ENCODE data around the gene RPGR.

Gene RPGR, protein sequence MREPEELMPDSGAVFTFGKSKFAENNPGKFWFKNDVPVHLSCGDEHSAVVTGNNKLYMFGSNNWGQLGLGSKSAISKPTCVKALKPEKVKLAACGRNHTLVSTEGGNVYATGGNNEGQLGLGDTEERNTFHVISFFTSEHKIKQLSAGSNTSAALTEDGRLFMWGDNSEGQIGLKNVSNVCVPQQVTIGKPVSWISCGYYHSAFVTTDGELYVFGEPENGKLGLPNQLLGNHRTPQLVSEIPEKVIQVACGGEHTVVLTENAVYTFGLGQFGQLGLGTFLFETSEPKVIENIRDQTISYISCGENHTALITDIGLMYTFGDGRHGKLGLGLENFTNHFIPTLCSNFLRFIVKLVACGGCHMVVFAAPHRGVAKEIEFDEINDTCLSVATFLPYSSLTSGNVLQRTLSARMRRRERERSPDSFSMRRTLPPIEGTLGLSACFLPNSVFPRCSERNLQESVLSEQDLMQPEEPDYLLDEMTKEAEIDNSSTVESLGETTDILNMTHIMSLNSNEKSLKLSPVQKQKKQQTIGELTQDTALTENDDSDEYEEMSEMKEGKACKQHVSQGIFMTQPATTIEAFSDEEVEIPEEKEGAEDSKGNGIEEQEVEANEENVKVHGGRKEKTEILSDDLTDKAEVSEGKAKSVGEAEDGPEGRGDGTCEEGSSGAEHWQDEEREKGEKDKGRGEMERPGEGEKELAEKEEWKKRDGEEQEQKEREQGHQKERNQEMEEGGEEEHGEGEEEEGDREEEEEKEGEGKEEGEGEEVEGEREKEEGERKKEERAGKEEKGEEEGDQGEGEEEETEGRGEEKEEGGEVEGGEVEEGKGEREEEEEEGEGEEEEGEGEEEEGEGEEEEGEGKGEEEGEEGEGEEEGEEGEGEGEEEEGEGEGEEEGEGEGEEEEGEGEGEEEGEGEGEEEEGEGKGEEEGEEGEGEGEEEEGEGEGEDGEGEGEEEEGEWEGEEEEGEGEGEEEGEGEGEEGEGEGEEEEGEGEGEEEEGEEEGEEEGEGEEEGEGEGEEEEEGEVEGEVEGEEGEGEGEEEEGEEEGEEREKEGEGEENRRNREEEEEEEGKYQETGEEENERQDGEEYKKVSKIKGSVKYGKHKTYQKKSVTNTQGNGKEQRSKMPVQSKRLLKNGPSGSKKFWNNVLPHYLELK

DNA sequence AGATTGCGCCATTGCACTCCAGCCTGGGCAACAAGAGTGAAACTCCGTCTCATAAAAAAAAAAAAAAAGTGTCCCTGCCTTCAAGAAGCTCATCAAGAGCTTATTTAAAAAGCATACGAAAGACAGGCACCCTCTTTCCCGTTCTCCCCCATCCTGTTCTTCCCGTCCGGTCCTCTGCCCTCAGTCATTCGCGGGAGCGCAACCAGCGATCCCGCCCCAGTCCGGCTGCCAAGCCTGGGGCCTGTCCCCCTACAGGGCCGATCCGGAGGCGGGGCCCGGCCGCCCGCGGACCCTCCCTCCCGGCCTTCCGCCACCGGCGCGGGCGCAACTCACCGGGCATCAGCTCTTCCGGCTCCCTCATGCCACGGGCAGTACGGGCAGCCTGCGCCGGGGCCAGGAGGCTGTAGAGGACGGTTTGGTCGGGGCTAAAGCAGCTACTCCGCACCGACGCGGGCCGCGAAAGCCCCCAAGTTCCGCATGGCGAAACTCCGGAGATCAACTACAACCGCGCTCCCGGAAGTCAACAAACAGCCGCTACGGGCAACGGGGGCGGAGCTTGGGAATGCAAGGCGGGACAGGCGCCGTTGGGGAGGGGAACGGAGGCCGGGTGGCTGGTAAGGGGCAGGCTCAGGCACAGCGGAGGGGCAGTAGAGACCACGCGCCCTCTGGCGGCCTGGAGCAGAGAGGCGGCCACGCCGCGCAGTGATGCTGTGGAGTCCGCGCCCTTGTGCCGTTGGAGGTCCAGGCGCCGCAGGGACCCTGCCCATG is at the start of gene RPGR:
TSS of gene RPGR (minus strand) at position 503 of the 768 bp plus-strand sequence. CDS start at position 361, 142 bp downstream.
- peak within 1 kb of the TSS; percentile 93 for H3K4me3 Mint-ChIP-seq
- no peaks in the 10 kb centered on the region for H3K27me3 Mint-ChIP-seq (ENCODE audit: low read depth)
- peaks cover 14% of the 10 kb centered on the region for H3K4me1 Mint-ChIP-seq (ENCODE audit: low read depth)
- H3K9me3 Mint-ChIP-seq, result no peaks in the 10 kb centered on the region
- H3K27ac Mint-ChIP-seq, result peak within 1 kb of the TSS; percentile 93
- H3K36me3 Mint-ChIP-seq (ENCODE audit: low read depth), result no peaks in the 10 kb centered on the region

DNA sequence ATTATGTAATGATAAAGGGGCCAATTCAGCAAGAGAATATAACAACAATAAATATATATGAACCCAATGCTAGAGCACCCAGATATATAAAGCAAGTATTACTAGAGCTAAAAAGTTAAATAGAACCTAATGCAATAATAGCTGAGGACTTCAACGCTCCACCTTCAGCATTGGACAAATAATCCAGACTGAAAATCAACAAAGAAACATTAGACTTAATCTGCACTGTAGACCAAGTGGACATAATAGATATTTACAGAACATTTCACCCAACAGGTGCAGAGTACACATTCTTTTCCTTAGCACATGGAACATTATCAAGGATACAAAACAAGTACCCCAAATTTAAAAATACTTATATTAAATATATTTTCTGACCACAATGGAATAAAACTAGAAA is 49.4 kb upstream of the RPGR start:
- Mint-ChIP-seq H3K27me3 (ENCODE audit: low read depth) (no peaks in the 10 kb centered on the region), H3K27ac (no peak overlapping the region)

DNA sequence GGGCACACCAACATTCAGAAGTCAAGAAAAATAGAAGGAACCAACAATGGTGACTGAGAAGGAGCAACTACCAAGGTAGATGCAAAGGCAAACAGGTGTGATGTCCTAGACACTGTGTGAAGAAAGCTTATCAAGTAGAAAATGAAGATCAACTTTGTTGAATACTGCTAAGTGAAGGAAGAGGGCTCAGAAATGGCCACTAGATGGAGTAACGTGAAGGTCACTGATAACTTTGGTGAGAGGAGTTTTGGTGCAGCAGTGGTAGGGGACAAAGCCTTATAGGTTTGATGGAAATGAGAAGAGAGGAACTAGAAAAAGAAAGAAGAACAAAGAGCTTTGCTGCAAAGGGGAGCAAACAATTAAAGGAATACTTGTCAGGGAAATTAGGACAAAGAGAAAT is 48.6 kb upstream of the RPGR start:
- Mint-ChIP-seq H3K4me3 (no peak overlapping the region), H3K27ac (no peak overlapping the region), H3K9me3 (no peaks in the 10 kb centered on the region), H3K36me3 (ENCODE audit: low read depth) (no peaks in the 10 kb centered on the region), H3K4me1 (ENCODE audit: low read depth) (no peaks in the 10 kb centered on the region), H3K27me3 (ENCODE audit: low read depth) (no peaks in the 10 kb centered on the region)

More for the DNA sequence above, 49.4 kb upstream of the RPGR start:
- Mint-ChIP-seq H3K4me1 (ENCODE audit: low read depth) (no peaks in the 10 kb centered on the region), H3K36me3 (ENCODE audit: low read depth) (no peaks in the 10 kb centered on the region), H3K4me3 (no peak overlapping the region), H3K9me3 (no peaks in the 10 kb centered on the region)

DNA sequence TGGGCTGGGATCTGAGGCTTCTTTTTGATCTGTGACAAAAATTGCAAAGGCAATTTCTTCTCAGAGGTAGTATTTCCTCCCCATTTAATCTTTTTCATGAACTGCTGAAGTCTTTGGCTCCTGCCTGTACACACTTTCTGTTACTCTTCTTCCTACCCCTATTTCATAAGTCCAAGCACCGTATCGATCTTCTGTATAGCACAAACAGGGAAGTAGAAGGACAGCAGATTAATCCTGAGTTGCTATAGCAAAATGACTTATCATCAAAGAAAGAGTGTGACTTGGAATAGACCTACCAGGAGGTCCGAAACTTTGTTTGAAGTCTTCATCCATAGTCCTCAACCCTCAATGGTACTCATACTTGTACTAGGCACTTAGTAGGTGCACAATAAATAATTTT is 47.1 kb upstream of the RPGR start:
- Mint-ChIP-seq H3K27ac (no peak overlapping the region), H3K4me3 (no peak overlapping the region), H3K9me3 (no peaks in the 10 kb centered on the region), H3K36me3 (ENCODE audit: low read depth) (no peaks in the 10 kb centered on the region), H3K27me3 (ENCODE audit: low read depth) (no peaks in the 10 kb centered on the region), H3K4me1 (ENCODE audit: low read depth) (no peaks in the 10 kb centered on the region)

DNA sequence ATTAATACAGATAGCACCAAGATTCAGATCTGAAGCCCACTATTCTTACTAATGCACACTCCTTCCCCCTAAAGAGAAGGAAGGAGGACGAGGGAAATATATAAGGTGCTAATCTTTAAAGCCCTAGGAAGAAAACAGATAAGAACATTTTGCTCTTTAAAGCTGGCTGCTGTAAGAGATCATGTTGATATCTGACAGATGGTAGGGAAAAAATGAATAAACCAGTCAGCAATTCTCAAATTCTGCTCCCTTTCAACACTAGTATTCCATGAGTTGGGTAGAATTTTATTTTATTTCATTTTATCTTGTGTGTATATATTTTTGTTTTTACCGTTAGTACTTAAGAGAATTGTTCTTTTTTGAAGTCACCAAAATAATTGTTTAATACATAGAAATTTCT is 44.3 kb upstream of the RPGR start:
- Mint-ChIP-seq H3K36me3 (ENCODE audit: low read depth) (no peaks in the 10 kb centered on the region), H3K27me3 (ENCODE audit: low read depth) (no peaks in the 10 kb centered on the region), H3K9me3 (no peaks in the 10 kb centered on the region), H3K4me1 (ENCODE audit: low read depth) (no peaks in the 10 kb centered on the region), H3K27ac (no peak overlapping the region), H3K4me3 (no peak overlapping the region)

DNA sequence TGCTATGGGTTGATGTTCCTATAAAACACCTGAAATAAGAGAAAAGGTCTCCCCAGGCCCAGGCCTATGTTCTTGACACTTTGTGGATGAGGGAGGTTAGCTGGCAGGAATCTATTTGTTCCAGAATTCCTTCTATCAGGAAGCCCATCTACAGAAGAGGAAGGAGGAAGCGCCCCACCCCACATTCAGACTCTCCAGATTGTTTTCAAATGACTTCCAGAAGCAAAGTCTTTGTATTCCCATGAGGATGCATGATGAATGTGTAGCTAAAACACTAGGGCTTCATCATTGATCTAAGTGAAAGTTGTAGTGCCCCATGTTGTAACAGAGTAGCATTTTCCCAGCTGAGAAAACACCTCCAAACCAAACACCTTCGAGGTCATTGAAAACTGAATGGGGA is 41.5 kb upstream of the RPGR start:
- H3K27me3 Mint-ChIP-seq (ENCODE audit: low read depth), result peaks cover 7% of the 10 kb centered on the region
- no peak overlapping the region for H3K27ac Mint-ChIP-seq
- H3K9me3 Mint-ChIP-seq, result no peaks in the 10 kb centered on the region
- no peaks in the 10 kb centered on the region for H3K4me1 Mint-ChIP-seq (ENCODE audit: low read depth)
- H3K36me3 Mint-ChIP-seq (ENCODE audit: low read depth), result no peaks in the 10 kb centered on the region
- H3K4me3 Mint-ChIP-seq, result no peak overlapping the region

DNA sequence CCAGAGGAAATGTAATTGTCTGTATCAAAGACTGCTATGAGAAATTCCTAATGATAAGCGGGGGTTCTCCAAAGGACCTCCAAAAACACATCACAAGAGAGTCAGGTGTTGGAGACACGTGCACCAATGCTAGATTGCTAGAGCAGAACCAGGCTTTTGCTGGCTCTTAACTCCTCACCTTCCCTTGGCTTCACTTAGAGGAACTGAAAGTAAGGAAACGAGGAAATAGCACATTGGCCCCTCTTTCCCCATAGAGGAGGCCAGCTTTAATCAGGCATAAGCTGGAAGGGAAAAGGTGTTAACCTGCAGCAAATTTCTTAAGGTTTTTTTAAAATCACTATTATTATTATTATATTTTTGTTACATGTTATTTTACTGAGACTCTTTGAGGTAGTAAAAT is 38.6 kb upstream of the RPGR start:
- H3K27me3 Mint-ChIP-seq (ENCODE audit: low read depth), result peaks cover 7% of the 10 kb centered on the region
- no peak overlapping the region for H3K4me3 Mint-ChIP-seq
- no peaks in the 10 kb centered on the region for H3K9me3 Mint-ChIP-seq
- no peaks in the 10 kb centered on the region for H3K4me1 Mint-ChIP-seq (ENCODE audit: low read depth)
- no peak overlapping the region for H3K27ac Mint-ChIP-seq
- H3K36me3 Mint-ChIP-seq (ENCODE audit: low read depth), result no peaks in the 10 kb centered on the region

DNA sequence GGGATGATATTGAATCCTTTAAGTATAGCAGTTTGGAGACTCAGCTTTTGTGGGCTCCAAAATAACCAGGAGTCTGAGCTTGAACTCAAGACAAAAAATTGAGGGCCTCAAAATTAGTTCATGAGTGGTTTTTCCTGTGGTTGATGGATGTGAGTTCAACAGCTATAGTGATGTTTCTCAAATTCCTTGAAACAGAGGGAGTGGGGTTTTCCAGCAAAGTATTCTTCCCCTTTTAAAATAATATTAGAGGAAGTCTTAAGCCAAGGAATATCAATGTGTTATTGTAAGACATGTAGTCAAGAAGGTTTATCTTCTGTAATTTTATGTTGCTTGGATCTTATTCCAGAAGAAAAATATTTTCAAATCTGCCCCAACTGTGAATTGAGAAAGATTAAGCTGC is 35.7 kb upstream of the RPGR start:
- Mint-ChIP-seq H3K9me3 (no peaks in the 10 kb centered on the region), H3K27ac (no peak overlapping the region), H3K4me3 (no peak overlapping the region), H3K36me3 (ENCODE audit: low read depth) (no peaks in the 10 kb centered on the region), H3K4me1 (ENCODE audit: low read depth) (no peaks in the 10 kb centered on the region), H3K27me3 (ENCODE audit: low read depth) (peaks cover 7% of the 10 kb centered on the region)

DNA sequence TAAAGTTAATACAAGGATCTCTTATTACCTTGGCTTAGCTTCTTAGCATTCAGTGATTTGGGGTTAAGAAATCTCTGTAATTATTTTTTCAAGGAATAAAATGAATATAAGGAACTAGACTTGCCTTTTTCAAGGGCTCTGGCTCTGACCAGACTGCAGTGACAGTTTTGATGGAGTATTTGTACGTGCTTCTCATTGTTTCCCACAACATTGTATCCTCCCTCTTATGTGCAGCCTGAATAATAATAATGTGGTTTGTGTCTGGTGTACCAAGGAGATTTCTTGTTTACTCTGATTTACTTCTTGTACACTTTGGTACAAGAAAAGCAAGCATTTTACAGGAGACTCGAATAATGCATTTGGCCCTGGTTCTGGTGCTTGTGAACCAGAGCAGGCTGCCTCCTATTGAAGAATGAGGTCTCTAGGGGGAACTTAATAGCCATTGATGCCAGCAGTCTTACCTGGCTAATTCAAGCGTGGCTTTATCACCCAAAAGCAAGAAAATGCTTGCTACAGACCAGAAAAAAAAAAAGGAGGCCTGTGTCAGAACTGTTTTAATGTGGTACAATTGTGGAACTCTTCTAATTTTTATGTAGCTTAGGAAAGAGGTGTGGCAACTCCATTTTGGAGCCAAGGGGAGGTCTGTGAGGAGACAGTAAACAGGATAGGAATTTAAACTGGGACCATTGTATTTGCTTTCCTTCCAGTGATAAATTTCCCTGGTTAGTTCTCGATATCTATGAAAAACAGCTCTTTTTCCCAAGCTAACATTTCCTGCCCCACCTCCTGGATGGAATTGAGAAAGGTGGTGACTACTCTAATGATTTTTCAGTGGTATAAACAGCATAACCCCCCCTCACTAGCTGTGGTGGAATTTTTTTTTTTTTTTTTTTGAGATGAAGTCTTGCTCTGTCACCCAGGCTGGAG is 30.7 kb upstream of the RPGR start:
- H3K27ac Mint-ChIP-seq, result no peak overlapping the region
- no peak overlapping the region for H3K4me3 Mint-ChIP-seq
- H3K4me1 Mint-ChIP-seq (ENCODE audit: low read depth), result no peaks in the 10 kb centered on the region

DNA sequence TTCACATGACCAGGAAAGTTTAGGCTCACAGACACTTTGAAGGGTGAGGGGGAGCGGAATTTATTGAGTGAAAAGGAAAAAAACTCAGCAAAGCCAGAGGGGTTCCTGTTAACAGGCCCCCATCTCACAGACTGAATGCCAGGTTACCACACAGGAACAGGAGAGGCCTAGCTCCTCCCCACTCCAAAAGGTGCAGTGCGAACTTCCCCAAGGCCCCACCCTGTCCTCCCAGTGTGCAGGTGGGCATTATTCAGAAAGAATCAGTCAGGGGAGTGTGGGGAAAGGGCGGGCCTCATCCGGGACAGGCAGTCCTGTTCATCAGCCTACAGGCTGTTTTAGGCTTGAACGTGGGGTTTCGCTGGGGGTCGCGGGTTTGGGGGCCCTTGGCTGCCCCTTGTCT is 29.1 kb upstream of the RPGR start:
- no peaks in the 10 kb centered on the region for H3K36me3 Mint-ChIP-seq (ENCODE audit: low read depth)
- H3K27me3 Mint-ChIP-seq (ENCODE audit: low read depth), result no peaks in the 10 kb centered on the region
- H3K4me3 Mint-ChIP-seq, result no peak overlapping the region
- no peaks in the 10 kb centered on the region for H3K4me1 Mint-ChIP-seq (ENCODE audit: low read depth)
- no peaks in the 10 kb centered on the region for H3K9me3 Mint-ChIP-seq
- H3K27ac Mint-ChIP-seq, result no peak overlapping the region

More for the DNA sequence above, 30.7 kb upstream of the RPGR start:
- Mint-ChIP-seq H3K27me3 (ENCODE audit: low read depth) (no peaks in the 10 kb centered on the region), H3K9me3 (no peaks in the 10 kb centered on the region), H3K36me3 (ENCODE audit: low read depth) (no peaks in the 10 kb centered on the region)

DNA sequence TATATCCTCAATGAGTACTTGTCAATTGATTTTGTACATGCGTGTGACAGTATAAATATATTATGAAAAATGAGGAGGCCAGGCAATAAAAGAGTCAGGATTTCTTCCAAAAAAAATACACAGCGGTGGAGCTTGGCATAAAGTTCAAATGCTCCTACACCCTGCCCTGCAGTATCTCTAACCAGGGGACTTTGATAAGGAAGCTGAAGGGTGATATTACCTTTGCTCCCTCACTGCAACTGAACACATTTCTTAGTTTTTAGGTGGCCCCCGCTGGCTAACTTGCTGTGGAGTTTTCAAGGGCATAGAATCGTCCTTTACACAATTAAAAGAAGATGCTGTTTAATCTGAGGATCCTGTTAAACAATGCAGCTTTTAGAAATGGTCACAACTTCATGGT is 25.1 kb upstream of the RPGR start, which contains the start of gene OTC:
TSS of gene OTC (plus strand) at position 243 of the 400 bp plus-strand sequence. CDS start at position 336, 93 bp downstream.
- Mint-ChIP-seq H3K4me3 (no peak within 1 kb of the TSS), H3K4me1 (ENCODE audit: low read depth) (no peaks in the 10 kb centered on the region), H3K27me3 (ENCODE audit: low read depth) (peaks cover 6% of the 10 kb centered on the region), H3K36me3 (ENCODE audit: low read depth) (no peaks in the 10 kb centered on the region), H3K9me3 (no peaks in the 10 kb centered on the region), H3K27ac (no peak within 1 kb of the TSS)

DNA sequence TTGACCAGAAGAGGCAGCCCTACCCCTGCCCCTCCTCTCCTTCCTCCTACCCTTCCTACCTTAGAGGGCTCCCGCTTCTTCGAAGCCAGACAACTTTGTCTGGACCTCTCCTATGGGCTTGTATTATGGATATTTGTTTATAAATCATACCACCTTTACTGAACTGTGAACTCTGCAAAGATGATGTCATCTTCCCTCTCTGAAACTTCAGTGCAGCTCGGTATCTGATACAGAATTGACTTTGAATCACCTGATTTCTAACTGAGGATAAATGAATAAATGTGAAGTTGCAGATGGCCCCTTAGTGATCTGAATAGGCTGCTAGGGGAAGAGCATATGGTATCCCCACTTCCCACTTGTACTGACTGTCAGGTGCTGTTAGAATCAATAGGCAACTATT is 24.0 kb upstream of the RPGR start:
- H3K27ac Mint-ChIP-seq, result no peak overlapping the region
- H3K4me1 Mint-ChIP-seq (ENCODE audit: low read depth), result peaks cover 2% of the 10 kb centered on the region
- peaks cover 12% of the 10 kb centered on the region for H3K27me3 Mint-ChIP-seq (ENCODE audit: low read depth)
- H3K4me3 Mint-ChIP-seq, result no peak overlapping the region
- H3K9me3 Mint-ChIP-seq, result no peaks in the 10 kb centered on the region
- H3K36me3 Mint-ChIP-seq (ENCODE audit: low read depth), result no peaks in the 10 kb centered on the region

DNA sequence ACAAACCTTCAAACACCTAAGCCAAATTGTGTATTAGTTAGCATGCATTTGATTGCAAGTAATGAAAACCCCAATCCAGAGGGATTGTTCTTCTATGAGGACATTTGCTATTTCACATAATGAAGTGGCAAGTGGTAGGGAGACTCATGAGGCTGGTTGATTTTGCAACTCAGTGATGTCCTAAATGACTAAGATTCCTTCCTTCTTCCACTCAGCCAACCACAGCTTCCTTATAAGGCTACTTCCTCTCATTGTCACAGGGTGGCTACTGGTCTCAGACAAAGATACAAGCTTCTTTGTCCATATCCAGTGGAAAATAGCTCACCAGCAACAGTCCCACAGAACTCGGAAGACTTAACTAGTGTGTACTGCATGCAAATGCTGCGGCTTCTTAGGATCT is 19.8 kb upstream of the RPGR start:
- peaks cover 16% of the 10 kb centered on the region for H3K27me3 Mint-ChIP-seq (ENCODE audit: low read depth)
- H3K36me3 Mint-ChIP-seq (ENCODE audit: low read depth), result no peaks in the 10 kb centered on the region
- no peak overlapping the region for H3K4me3 Mint-ChIP-seq
- H3K4me1 Mint-ChIP-seq (ENCODE audit: low read depth), result peaks cover 2% of the 10 kb centered on the region
- no peak overlapping the region for H3K27ac Mint-ChIP-seq
- no peaks in the 10 kb centered on the region for H3K9me3 Mint-ChIP-seq
